Smooth muscle cell (in vitro differentiated cells): ENCODE data around the gene GRPEL2. TPM values are rescaled to one million over a fixed set of nuclear protein-coding genes. Genes with fewer than 3 reads are reported as not detected.

Source experiments
- polyA plus RNA-seq: library from polyadenylated mRNA; unstranded; fragments of >200 nt; fragmentation: Nextera tagmentation; extraction: Ambion mirVana; gene quantifications from 2 replicates; pipeline ENCODE4 v1.2.1, GENCODE V29; 2016
- total RNA-seq: library from RNA; depleted of rRNA; stranded (reverse); fragments of >200 nt; gene quantifications from 2 replicates; pipeline ENCODE4 v1.2.3, GENCODE V29; 2014

GRPEL2 gene
- total and polyA plus RNA-seq, 2 experiments from 2014 or later = 5.2 to 13.0 TPM

Other genes starting within 250 kb of the GRPEL2 start
- gene ABLIM3, start 204.0 kb upstream of the GRPEL2 start, total RNA-seq = 1.8 and 6.8 TPM in 2 replicates
- gene ABLIM3, start 204.0 kb upstream of the GRPEL2 start, polyA plus RNA-seq = 2.6 and 3.6 TPM in 2 replicates
- gene AFAP1L1, start 73.6 kb upstream of the GRPEL2 start, total RNA-seq = 2.3 and 2.4 TPM in 2 replicates
- gene AFAP1L1, start 73.6 kb upstream of the GRPEL2 start, polyA plus RNA-seq = 0.59 and 4.5 TPM in 2 replicates
- gene PCYOX1L, start 12.5 kb downstream of the GRPEL2 start, total RNA-seq = 6.4 and 14.3 TPM in 2 replicates
- 13.4 and 17.2 TPM in 2 replicates for gene PCYOX1L, start 12.5 kb downstream of the GRPEL2 start, polyA plus RNA-seq
- gene IL17B, start 33.8 kb downstream of the GRPEL2 start, total RNA-seq = 12.0 and 24.8 TPM in 2 replicates
- gene IL17B, start 33.8 kb downstream of the GRPEL2 start, polyA plus RNA-seq = 10.4 and 11.6 TPM in 2 replicates
- gene CSNK1A1, start 205.9 kb downstream of the GRPEL2 start, total RNA-seq = 294 and 354 TPM in 2 replicates
- 129 and 151 TPM in 2 replicates for gene CSNK1A1, start 205.9 kb downstream of the GRPEL2 start, polyA plus RNA-seq
- gene ARHGEF37, start 236.0 kb downstream of the GRPEL2 start, total RNA-seq = 1.4 and 2.3 TPM in 2 replicates
- 0.70 and 2.0 TPM in 2 replicates for gene ARHGEF37, start 236.0 kb downstream of the GRPEL2 start, polyA plus RNA-seq